Activated CD4-positive, alpha-beta memory T cell treated with anti-CD3 and anti-CD28 coated beads for 36 hours (primary cell): ENCODE results near the gene ANKRD49. TPM values are rescaled to one million over a fixed set of nuclear protein-coding genes. Genes with fewer than 3 reads are reported as not detected.

Source experiments
- CTCF ChIA-PET: fragments of 350-600 bp; sonication (Branson Sonifier 250); formaldehyde crosslinking; loops from one replicate; lab custom pipeline; 2021; ENCODE audit warnings: antibody characterized with exemption, inconsistent platforms; lab: Charles Lee
- POLR2A ChIA-PET: fragments of 350-600 bp; sonication (Branson Sonifier 250); formaldehyde crosslinking; loops from one replicate; lab custom pipeline; 2021; ENCODE audit warnings: antibody characterized with exemption; lab: Charles Lee
- DNase-seq: peaks from one replicate; pipeline ENCODE4 v3.0.0-alpha.2; 2020
- H3K27ac Mint-ChIP-seq: one replicate; pipeline ENCODE4 v1.8.0; 2021; ENCODE audit warnings: mixed read lengths
- H3K27me3 Mint-ChIP-seq: one replicate; pipeline ENCODE4 v1.8.0; 2021; ENCODE audit warnings: mixed read lengths
- H3K36me3 Mint-ChIP-seq: one replicate; pipeline ENCODE4 v1.8.0; 2021; ENCODE audit warnings: mixed read lengths
- H3K4me1 Mint-ChIP-seq: one replicate; pipeline ENCODE4 v1.8.0; 2021; ENCODE audit warnings: low read depth, mixed read lengths
- H3K4me3 Mint-ChIP-seq: one replicate; pipeline ENCODE4 v1.8.0; 2021; ENCODE audit warnings: mild to moderate bottlenecking, mixed read lengths
- H3K9me3 Mint-ChIP-seq: one replicate; pipeline ENCODE4 v1.8.0; 2021; ENCODE audit warnings: mixed read lengths
- intact Hi-C: fragments of 100-400 bp; cut with micrococcal nuclease; formaldehyde crosslinking; loops from one replicate; pipeline ENCODE4 v1.15.1; 2023
- total RNA-seq, 2 experiments: library from RNA; stranded (reverse); gene quantifications; one replicate each; pipeline ENCODE4 v1.2.3, GENCODE V29; 2021

ANKRD49 gene
- total RNA-seq, 2 experiments from 2014 or later, result 18.6 to 19.2 TPM

DNA sequence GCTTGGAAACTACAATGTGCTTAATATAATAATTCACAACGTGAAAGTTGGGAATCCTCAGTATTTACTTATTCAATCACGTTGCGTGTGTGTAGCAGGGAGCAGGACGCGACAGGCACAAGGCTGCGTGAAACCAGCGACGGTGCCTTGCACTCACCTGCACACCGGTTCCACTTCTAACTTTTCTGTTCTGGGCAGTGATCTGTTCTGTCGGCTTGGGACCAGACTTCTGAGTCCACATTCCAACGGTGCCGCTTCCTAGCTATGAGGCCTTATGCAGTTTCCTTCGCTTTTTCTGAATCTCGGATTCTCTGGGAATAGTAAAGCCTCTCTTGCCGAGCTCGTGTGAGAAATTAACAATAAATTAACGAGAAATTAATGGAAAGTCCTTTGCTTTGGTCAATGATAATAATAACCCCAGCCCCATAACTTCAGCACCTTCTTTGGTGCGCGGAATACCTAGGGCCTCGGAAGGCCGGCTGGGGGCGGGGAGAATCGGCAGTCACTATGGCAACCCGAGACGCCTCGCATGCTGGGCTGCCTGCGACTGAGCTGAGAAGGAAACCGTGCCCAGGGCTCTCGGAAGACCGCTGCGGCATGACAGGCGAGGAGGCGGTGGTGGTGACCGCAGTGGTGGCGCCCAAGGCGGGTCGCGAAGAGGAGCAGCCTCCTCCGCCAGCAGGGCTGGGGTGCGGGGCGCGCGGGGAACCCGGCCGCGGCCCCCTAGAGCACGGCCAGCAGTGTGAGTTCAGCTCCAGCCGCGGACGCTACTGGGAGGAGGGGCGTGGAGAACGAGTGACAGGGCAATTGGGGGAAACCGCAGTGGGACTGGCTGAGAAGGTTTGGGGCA is 18.4 kb downstream of the ANKRD49 start, which contains the start of gene C11orf97:
TSS of gene C11orf97 (plus strand) at position 530 of the 850 bp plus-strand sequence. CDS start at position 598, 68 bp downstream.
- Mint-ChIP-seq H3K27me3 (peaks cover 21% of the 10 kb centered on the region), H3K4me1 (peaks cover 11% of the 10 kb centered on the region), H3K36me3 (no peaks in the 10 kb centered on the region), H3K9me3 (no peaks in the 10 kb centered on the region), H3K4me3 (peak within 1 kb of the TSS; percentile 47), H3K27ac (no peak within 1 kb of the TSS)
- peak; percentile 65 for DNase-seq
- ChIA-PET POLR2A (no interaction called here), CTCF (interaction anchor here (0.6 to 2.0 kb wide), 3 partner anchors 10 to 1316 kb away, joined by 3 to 6 read pairs (median 4); no protein-coding TSS in a partner anchor)
- intact Hi-C loops, result loop anchor here (10.0 kb wide), 1 partner anchor 253 kb away; the partner anchor contains the start of gene AMOTL1

DNA sequence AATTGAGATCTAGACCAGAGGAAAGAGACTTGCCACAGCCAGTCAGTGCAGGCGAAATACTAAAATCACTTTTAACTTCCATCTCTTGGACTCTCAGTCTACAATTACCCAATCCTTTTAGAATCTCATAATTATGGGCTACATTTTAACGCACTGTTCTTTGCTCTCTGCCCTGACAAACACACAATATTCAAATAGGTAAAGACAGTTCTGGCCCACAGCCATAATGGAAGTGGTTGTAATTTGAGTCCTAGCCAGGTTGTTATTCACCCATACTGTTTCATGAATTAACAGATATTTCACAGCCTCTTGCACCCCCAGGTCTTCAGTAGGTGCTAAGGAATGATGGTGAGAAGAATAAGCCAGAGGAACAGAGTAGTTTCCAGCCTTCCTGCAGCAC is 19.3 kb downstream of the ANKRD49 start:
- H3K27me3 Mint-ChIP-seq, result peaks cover 21% of the 10 kb centered on the region
- intact Hi-C loops, result loop anchor here (10.0 kb wide), 1 partner anchor 252 kb away; the partner anchor contains the start of gene AMOTL1
- peaks cover 11% of the 10 kb centered on the region for H3K4me1 Mint-ChIP-seq
- no peaks in the 10 kb centered on the region for H3K9me3 Mint-ChIP-seq
- no peak overlapping the region for H3K27ac Mint-ChIP-seq
- CTCF ChIA-PET, result interaction anchor here (0.6 to 2.0 kb wide), 3 partner anchors 9 to 1317 kb away, joined by 3 to 6 read pairs (median 4); no protein-coding TSS in a partner anchor
- POLR2A ChIA-PET, result no interaction called here
- no peak overlapping the region for H3K4me3 Mint-ChIP-seq
- no peaks in the 10 kb centered on the region for H3K36me3 Mint-ChIP-seq
- DNase-seq, result no peak

DNA sequence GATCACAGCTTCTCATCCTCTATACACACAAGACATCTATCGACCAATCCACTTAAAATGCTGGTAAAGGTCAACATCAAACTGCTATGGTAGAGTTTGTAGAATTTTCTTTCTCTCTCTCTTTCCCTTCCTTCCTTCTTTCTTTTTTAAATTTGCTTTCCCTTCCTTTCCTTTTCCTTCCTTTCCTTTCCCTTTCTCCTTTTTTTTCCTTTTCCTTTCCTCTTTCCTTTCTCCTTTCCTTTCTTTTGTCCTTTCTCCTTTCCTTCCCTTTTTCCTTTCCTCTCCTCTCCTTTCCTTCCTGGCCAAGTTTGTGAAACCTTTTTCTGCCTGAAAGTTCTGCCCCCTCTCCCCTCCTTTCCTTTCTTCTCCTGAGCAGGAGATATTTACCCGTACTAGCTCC is 21.6 kb downstream of the ANKRD49 start:
- Mint-ChIP-seq H3K27ac (no peak overlapping the region), H3K27me3 (peaks cover 21% of the 10 kb centered on the region), H3K4me3 (no peak overlapping the region), H3K9me3 (no peaks in the 10 kb centered on the region), H3K36me3 (no peaks in the 10 kb centered on the region), H3K4me1 (peaks cover 11% of the 10 kb centered on the region)
- intact Hi-C loops, result loop anchor here (5.0 to 10.0 kb wide), 2 partner anchors 249 to 362 kb away; partner anchors contain the start of gene AMOTL1
- ChIA-PET CTCF (no interaction called here), POLR2A (no interaction called here)
- no peak for DNase-seq

DNA sequence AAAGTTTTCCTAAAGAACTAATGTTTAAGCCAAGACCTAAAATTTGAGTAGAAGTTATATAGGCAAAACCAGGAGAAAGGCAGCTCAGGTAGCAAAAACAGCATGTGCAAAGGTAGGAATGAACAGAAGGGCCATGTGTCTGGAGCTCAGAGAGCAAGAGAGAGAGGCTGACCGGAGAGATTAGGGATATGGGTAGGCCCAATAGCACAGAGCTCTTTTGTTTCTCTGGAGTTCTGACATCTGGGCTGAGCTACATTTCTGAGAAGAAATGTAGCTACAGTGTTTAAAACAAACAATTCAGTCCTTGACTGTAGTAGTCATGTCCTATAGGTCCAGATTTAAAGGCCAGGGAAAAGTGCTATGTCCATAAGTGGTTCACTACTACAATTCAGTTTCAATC is 22.9 kb downstream of the ANKRD49 start:
- POLR2A ChIA-PET, result no interaction called here
- Mint-ChIP-seq H3K4me3 (no peak overlapping the region), H3K36me3 (no peaks in the 10 kb centered on the region), H3K9me3 (no peaks in the 10 kb centered on the region), H3K4me1 (peaks cover 9% of the 10 kb centered on the region), H3K27ac (no peak overlapping the region), H3K27me3 (peaks cover 16% of the 10 kb centered on the region)
- CTCF ChIA-PET, result interaction anchor here (0.8 to 1.7 kb wide), 4 partner anchors 12 to 621 kb away, joined by 3 to 9 read pairs (median 4); no protein-coding TSS in a partner anchor
- no peak for DNase-seq
- intact Hi-C loops, result loop anchor here (5.0 to 10.0 kb wide), 2 partner anchors 248 to 361 kb away; partner anchors contain the start of gene AMOTL1

DNA sequence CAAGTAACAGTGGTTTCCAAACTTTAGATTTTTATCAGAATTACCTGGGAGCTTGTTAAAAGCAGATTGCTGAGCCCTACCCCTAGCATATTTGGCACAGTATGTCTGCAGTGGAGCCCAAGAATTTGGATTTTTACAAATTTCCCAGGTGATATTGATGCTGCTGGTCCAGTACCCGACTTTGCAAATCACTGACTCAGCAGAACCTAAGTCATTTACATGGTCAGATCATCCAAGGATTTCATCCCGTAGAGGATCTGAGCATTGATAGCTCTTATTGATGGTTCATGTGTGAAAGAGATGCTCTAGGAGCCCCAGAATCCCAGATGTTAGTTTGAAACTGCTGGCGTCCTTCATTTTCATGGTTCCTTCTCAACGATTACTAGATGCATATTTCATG is 24.5 kb downstream of the ANKRD49 start:
- no peak overlapping the region for H3K27ac Mint-ChIP-seq
- H3K27me3 Mint-ChIP-seq, result peaks cover 15% of the 10 kb centered on the region
- H3K4me3 Mint-ChIP-seq, result no peak overlapping the region
- no peaks in the 10 kb centered on the region for H3K4me1 Mint-ChIP-seq
- POLR2A ChIA-PET, result interaction anchor here (0.6 kb wide), 1 partner anchor 246 kb away, joined by 3 read pairs; no protein-coding TSS in a partner anchor
- no peaks in the 10 kb centered on the region for H3K9me3 Mint-ChIP-seq
- intact Hi-C loops, result loop anchor here (5.0 to 10.0 kb wide), 2 partner anchors 247 to 359 kb away; partner anchors contain the start of gene AMOTL1
- CTCF ChIA-PET, result interaction anchor here (0.7 to 3.8 kb wide), 4 partner anchors 67 to 623 kb away, joined by 3 to 23 read pairs (median 4); no protein-coding TSS in a partner anchor
- no peaks in the 10 kb centered on the region for H3K36me3 Mint-ChIP-seq
- no peak for DNase-seq

DNA sequence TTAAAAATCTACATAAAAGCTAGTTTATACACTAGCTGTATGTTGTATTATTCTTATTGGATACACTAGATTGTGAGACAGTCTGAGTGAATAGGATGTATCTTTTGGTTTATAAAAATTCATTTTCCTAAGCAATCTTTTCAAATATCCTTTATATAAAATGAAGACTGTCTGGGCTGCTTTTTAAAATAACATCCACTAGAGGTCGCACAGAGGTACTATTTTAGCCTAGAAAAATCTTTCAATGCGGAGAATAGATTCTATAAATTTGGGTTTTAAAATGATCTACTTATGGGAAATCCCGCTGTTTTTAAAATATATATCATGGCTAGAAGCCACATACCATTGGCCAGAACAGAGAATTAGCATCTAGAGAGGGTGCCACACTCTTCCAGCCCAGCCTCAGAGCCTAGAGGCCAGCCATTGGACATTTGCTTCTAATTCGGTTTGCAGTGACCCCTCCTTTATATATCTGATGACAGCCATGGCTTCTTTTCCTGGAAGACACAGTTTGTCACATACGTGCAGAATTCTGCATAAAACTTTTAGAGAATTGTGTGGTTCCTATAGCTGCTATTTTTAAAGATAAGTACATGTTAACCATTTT is 25.8 kb downstream of the ANKRD49 start:
- intact Hi-C loops, result loop anchor here (1.0 to 10.0 kb wide), 5 partner anchors 24 to 378 kb away; partner anchors contain the start of genes AMOTL1 and FUT4
- CTCF ChIA-PET, result interaction anchor here (0.6 to 3.8 kb wide), 14 partner anchors 14 to 638 kb away, joined by 3 to 23 read pairs (median 3); partner anchors contain the start of gene FUT4
- Mint-ChIP-seq H3K36me3 (no peaks in the 10 kb centered on the region), H3K4me3 (no peak overlapping the region), H3K9me3 (no peaks in the 10 kb centered on the region), H3K27ac (no peak overlapping the region), H3K4me1 (no peaks in the 10 kb centered on the region), H3K27me3 (peaks cover 15% of the 10 kb centered on the region)
- POLR2A ChIA-PET, result no interaction called here
- no peak for DNase-seq

DNA sequence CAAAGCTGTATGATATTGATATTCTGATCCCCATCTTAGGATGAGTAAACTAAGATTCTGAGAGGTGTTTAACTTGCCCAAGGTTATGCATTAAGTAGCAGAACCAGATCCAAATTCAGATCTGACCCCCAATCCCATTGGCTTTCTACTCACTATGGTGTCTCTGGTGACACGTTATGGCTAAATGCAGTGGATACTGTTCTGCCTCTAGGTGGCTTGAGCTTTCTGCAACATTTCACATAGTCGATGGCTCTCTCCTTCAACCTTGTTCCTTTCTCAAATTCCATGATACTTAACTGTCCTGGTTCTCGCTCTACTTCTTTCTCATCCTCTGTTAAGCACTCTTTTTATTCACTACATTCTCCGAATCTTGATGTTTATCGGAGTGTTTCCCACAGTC is 27.9 kb downstream of the ANKRD49 start:
- POLR2A ChIA-PET, result no interaction called here
- peaks cover 10% of the 10 kb centered on the region for H3K27me3 Mint-ChIP-seq
- H3K9me3 Mint-ChIP-seq, result no peaks in the 10 kb centered on the region
- no peaks in the 10 kb centered on the region for H3K4me1 Mint-ChIP-seq
- no peaks in the 10 kb centered on the region for H3K36me3 Mint-ChIP-seq
- CTCF ChIA-PET, result interaction anchor here (0.6 to 3.8 kb wide), 9 partner anchors 9 to 376 kb away, joined by 3 to 23 read pairs (median 4); partner anchors contain the start of gene C11orf97
- intact Hi-C loops, result no loop called here
- H3K4me3 Mint-ChIP-seq, result no peak overlapping the region
- DNase-seq, result no peak
- no peak overlapping the region for H3K27ac Mint-ChIP-seq

DNA sequence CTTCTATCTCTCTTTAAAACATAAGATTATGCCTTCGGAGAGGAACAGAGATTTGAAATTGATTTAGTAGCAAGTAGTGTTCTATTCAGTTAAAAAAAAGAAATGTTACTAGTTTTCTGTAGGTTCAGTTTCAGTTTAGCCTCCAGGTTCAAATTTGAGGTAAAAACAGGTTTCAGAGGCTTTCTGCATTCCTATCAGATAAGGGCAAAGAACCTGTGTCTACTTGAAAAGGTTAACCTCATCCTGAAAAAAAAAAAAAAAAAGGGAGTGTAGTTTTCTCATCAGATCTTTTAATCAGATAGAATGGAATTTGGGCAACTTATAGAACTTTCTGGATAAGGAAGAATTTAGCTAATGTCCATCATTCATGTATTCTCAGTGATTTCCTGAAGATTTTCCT is 30.6 kb downstream of the ANKRD49 start:
- ChIA-PET POLR2A (no interaction called here), CTCF (interaction anchor here (0.6 to 0.8 kb wide), 2 partner anchors 30 to 78 kb away, joined by 4 read pairs; no protein-coding TSS in a partner anchor)
- H3K4me3 Mint-ChIP-seq, result no peak overlapping the region
- no peak for DNase-seq
- H3K27ac Mint-ChIP-seq, result no peak overlapping the region
- H3K36me3 Mint-ChIP-seq, result no peaks in the 10 kb centered on the region
- no peaks in the 10 kb centered on the region for H3K4me1 Mint-ChIP-seq
- H3K27me3 Mint-ChIP-seq, result peaks cover 22% of the 10 kb centered on the region
- intact Hi-C loops, result no loop called here
- no peaks in the 10 kb centered on the region for H3K9me3 Mint-ChIP-seq

DNA sequence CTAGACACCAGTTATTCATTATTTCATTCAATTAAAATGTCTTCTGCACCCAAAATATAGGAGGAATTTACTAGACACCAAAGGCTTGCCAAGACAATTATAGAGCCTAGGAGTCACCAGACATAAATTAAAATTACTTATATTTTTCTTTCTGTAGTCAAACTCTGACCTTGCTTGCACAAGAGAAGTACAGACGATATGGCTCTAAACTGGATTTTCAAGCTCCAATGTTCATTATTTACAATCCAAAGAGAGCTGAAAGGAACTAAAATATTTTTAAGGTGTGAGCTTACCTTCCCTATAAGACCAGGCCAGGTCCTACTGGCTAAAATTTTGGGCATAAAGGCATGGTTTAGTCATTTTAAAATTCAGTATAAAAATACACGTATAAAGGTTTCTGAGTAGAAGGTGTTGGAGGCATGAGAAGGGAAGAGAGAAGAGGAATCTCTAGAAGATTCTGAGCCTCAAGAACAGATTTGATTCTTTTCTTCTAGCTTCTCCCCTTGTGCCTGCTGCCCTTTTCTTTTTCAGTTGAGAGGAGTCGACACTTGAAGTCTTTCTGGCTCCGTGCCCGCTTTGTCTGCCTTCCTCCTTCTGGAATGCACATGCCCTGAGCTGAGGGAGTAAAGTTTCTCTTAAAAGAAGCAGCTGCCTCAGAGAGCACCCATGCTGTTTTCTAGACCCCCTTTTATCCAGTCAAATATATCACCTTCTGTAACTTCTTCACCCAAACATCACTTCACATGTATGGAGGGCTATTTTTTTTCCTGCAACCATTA is 32.0 kb downstream of the ANKRD49 start:
- peaks cover 26% of the 10 kb centered on the region for H3K27me3 Mint-ChIP-seq
- no peaks in the 10 kb centered on the region for H3K4me1 Mint-ChIP-seq
- CTCF ChIA-PET, result no interaction called here
- H3K4me3 Mint-ChIP-seq, result no peak overlapping the region
- H3K36me3 Mint-ChIP-seq, result no peaks in the 10 kb centered on the region
- POLR2A ChIA-PET, result no interaction called here
- no peak overlapping the region for H3K27ac Mint-ChIP-seq
- H3K9me3 Mint-ChIP-seq, result no peaks in the 10 kb centered on the region
- no peak for DNase-seq
- intact Hi-C loops, result no loop called here

DNA sequence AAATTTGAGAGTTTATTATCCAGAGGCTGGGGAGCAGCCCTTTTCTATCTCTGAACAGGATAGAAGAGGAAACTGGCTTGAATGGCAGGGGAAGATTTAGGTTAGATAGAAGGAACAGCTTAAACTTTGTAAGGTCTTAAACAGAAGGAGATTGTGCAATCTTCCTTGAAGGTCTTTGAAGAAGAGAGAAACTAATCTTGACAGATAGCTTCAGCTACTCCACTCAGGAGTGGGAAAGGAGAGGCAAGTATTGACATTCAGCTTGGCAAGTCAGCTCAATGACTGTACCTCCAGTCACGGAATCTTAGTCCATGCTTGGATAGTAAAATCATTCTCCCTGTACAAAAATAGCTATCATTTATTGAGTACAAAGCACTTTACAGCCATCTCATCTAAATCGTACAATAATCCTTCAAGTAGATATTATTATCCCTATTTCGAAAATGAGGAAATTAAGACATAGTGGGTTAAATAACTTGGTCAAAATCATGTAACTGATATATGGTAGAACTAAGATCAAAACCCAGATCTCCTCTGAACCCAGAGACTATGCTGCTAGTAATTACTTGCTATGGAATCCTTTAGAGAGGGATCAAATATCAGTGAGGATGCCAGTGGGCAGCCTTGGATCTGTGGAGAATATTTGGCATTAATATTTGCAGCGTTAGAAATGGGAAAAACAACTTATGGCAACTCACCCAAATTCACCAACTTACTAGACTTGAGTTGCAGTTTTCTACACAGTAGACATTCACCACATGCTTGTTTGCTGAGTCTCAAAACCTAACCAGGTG is 33.1 kb downstream of the ANKRD49 start:
- intact Hi-C loops, result no loop called here
- Mint-ChIP-seq H3K27me3 (peaks cover 30% of the 10 kb centered on the region), H3K4me1 (no peaks in the 10 kb centered on the region)

More for the DNA sequence above, 33.1 kb downstream of the ANKRD49 start:
- no peak overlapping the region for H3K27ac Mint-ChIP-seq
- no peaks in the 10 kb centered on the region for H3K9me3 Mint-ChIP-seq
- no peak overlapping the region for H3K4me3 Mint-ChIP-seq
- H3K36me3 Mint-ChIP-seq, result no peaks in the 10 kb centered on the region
- DNase-seq, result no peak
- CTCF ChIA-PET, result no interaction called here
- POLR2A ChIA-PET, result no interaction called here
